DOHH2 (cell line): ENCODE data around the gene FUS.

ENCODE experiments used
- H3F3A ChIP-seq: fragments of 200-600 bp; sonication (generic), shearing (Covaris generic); 2 replicates; pipeline ENCODE4 v1.6.0; 2016; ENCODE audit warnings: antibody characterized with exemption, mild to moderate bottlenecking; ENCODE audit not compliant: control insufficient read depth, insufficient read depth
- H3K27ac ChIP-seq: fragments of 200-600 bp; sonication (generic); 2 replicates; pipeline ENCODE4 v1.5.1; 2014; ENCODE audit warnings: low read depth, mild to moderate bottlenecking, low read length, moderate library complexity
- H3K27me3 ChIP-seq: fragments of 200-600 bp; sonication (generic); 2 replicates; pipeline ENCODE4 v1.6.1; 2014; ENCODE audit warnings: mild to moderate bottlenecking, low read length, mixed read lengths; ENCODE audit not compliant: control insufficient read depth
- H3K36me3 ChIP-seq: fragments of 200-600 bp; sonication (generic); 2 replicates; pipeline ENCODE4 v1.6.1; 2014; ENCODE audit warnings: mild to moderate bottlenecking, low read length, moderate library complexity, mixed read lengths; ENCODE audit not compliant: control insufficient read depth
- H3K4me1 ChIP-seq: fragments of 200-600 bp; sonication (generic); 2 replicates; pipeline ENCODE4 v1.6.1; 2014; ENCODE audit warnings: mild to moderate bottlenecking, low read length, mixed read lengths; ENCODE audit not compliant: control insufficient read depth
- H3K4me2 ChIP-seq: fragments of 200-600 bp; sonication (generic); 2 replicates; pipeline ENCODE4 v1.6.0; 2014; ENCODE audit warnings: mild to moderate bottlenecking, low read length, moderate library complexity
- H3K4me3 ChIP-seq: fragments of 200-600 bp; sonication (generic); 2 replicates; pipeline ENCODE4 v1.5.1; 2014; ENCODE audit warnings: mild to moderate bottlenecking, low read length, mixed read lengths
- H3K79me2 ChIP-seq: fragments of 200-600 bp; sonication (generic); 2 replicates; pipeline ENCODE4 v1.6.1; 2014; ENCODE audit warnings: mild to moderate bottlenecking, low read length, mixed read lengths; ENCODE audit not compliant: control insufficient read depth
- H3K9me2 ChIP-seq: fragments of 200-600 bp; sonication (generic); replicated peaks from 2 replicates; pipeline ENCODE4 v1.6.1; 2014; ENCODE audit warnings: mild to moderate bottlenecking, low read length, mixed read lengths; ENCODE audit not compliant: control insufficient read depth
- H3K9me3 ChIP-seq: fragments of 200-600 bp; sonication (generic); 2 replicates; pipeline ENCODE4 v1.6.1; 2014; ENCODE audit warnings: antibody characterized with exemption, low read length, mixed read lengths; ENCODE audit not compliant: control insufficient read depth, insufficient read depth
- H4K20me1 ChIP-seq: fragments of 200-600 bp; sonication (generic); 2 replicates; pipeline ENCODE4 v1.6.0; 2014; ENCODE audit warnings: low read depth, mild to moderate bottlenecking, antibody characterized with exemption, low read length, moderate library complexity; ENCODE audit not compliant: control insufficient read depth, insufficient read depth
- EZH2phosphoT487 ChIP-seq: fragments of 200-600 bp; sonication (generic); IDR thresholded peaks from 2 replicates; pipeline ENCODE4 v1.6.1; 2017; ENCODE audit warnings: borderline replicate concordance, mild to moderate bottlenecking, antibody characterized with exemption, low read length, moderate library complexity, mixed read lengths
- TF ChIP-seq, protein P1 (sequence below): fragments of 200-600 bp; sonication (generic); IDR thresholded peaks from one replicate; pipeline ENCODE4 v1.5.1; 2014; ENCODE audit warnings: antibody characterized with exemption, mild to moderate bottlenecking, low read depth, low read length; ENCODE audit not compliant: poor library complexity, severe bottlenecking

Gene FUS

GRCh38 chr16:31187808-31188189, 7.9 kb downstream of the FUS start:
- Histone ChIP-seq H3K9me3 (no peaks in the 10 kb centered on the region), H3K79me2 (peaks cover 85% of the 10 kb centered on the region), H3K4me2 (no peak overlapping the region), H3K4me3 (no peak overlapping the region), H3K27me3 (no peaks in the 10 kb centered on the region), H4K20me1 (peaks cover 84% of the 10 kb centered on the region), H3K36me3 (peaks cover 100% of the 10 kb centered on the region), H3K4me1 (peaks cover 3% of the 10 kb centered on the region), H3K9me2 (no peaks in the 10 kb centered on the region), H3F3A (peaks cover 64% of the 10 kb centered on the region), H3K27ac (no peak overlapping the region)
- TF ChIP-seq EZH2phosphoT487 = no peak
- TF ChIP-seq, protein P1, sequence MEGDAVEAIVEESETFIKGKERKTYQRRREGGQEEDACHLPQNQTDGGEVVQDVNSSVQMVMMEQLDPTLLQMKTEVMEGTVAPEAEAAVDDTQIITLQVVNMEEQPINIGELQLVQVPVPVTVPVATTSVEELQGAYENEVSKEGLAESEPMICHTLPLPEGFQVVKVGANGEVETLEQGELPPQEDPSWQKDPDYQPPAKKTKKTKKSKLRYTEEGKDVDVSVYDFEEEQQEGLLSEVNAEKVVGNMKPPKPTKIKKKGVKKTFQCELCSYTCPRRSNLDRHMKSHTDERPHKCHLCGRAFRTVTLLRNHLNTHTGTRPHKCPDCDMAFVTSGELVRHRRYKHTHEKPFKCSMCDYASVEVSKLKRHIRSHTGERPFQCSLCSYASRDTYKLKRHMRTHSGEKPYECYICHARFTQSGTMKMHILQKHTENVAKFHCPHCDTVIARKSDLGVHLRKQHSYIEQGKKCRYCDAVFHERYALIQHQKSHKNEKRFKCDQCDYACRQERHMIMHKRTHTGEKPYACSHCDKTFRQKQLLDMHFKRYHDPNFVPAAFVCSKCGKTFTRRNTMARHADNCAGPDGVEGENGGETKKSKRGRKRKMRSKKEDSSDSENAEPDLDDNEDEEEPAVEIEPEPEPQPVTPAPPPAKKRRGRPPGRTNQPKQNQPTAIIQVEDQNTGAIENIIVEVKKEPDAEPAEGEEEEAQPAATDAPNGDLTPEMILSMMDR = no peak

DNA sequence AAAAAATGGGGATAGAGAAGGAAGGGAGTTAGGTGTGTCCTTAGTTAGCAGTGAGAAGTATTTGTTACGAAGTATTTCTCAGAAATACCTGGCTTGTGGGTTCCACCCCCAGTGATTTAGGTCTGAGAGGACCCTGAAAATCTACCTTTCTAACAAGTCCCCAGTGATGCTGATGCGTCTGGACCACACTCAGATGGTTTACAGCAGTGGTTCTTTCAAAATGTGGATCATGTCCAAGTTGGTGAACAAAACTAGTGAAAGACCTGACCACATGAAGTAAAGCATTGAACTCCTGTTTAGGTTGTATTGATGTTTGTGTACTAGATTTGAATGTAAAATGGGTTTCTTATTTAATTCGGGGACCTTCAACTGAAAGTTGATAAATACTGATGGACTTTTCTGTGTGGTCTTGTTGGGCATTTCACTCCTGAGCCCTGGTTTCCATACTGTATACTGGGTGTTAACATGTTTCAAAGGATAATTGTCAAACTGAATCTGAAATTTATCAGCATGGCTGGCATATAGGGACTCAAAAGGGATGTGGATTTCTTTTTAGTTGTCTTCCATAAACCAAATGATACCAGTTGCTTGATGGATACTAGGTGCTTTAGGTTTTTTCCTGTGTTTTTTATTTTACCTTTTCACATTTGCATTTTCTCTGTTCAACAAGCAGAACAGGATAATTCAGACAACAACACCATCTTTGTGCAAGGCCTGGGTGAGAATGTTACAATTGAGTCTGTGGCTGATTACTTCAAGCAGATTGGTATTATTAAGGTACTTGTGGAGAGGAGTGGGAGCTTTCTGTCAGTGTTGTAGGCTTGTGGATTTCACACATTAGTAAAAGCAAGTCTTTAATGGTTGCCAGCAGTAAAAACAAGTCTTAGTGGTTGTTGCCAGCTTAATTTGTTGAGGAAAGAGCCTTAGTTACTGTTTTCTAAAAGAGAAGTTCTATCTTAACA, 8.8 kb downstream of the FUS start:
- Histone ChIP-seq H3K9me3 (no peaks in the 10 kb centered on the region), H3K27me3 (no peaks in the 10 kb centered on the region), H3K9me2 (no peaks in the 10 kb centered on the region), H3K79me2 (peaks cover 76% of the 10 kb centered on the region), H3K4me2 (no peak overlapping the region), H3K4me3 (no peak overlapping the region), H4K20me1 (peaks cover 78% of the 10 kb centered on the region), H3K36me3 (peaks cover 100% of the 10 kb centered on the region), H3F3A (peaks cover 64% of the 10 kb centered on the region), H3K27ac (no peak overlapping the region), H3K4me1 (no peaks in the 10 kb centered on the region)
- no peak for TF ChIP-seq EZH2phosphoT487
- TF ChIP-seq, protein P1 = no peak

DNA sequence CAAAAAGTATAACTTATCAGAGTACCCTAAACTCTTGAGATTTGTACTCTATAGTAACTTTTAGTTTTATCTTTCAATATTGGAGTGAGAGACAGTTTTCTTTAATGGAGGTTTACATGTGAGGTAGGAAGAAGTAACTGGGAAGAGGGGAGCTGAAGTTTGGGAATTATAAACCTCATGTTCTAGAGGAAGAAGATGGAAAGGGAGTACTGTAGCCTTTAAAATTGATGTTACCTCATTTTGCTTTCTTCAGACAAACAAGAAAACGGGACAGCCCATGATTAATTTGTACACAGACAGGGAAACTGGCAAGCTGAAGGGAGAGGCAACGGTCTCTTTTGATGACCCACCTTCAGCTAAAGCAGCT, 9.5 kb downstream of the FUS start:
- H4K20me1 ChIP-seq = peaks cover 80% of the 10 kb centered on the region
- H3F3A ChIP-seq = peaks cover 69% of the 10 kb centered on the region
- peaks cover 100% of the 10 kb centered on the region for H3K36me3 ChIP-seq
- H3K4me2 ChIP-seq = no peak overlapping the region
- H3K27ac ChIP-seq = no peak overlapping the region
- no peak for TF ChIP-seq EZH2phosphoT487
- TF ChIP-seq, protein P1 = no peak
- no peaks in the 10 kb centered on the region for H3K27me3 ChIP-seq
- H3K9me2 ChIP-seq = no peaks in the 10 kb centered on the region
- H3K79me2 ChIP-seq = peaks cover 69% of the 10 kb centered on the region
- no peaks in the 10 kb centered on the region for H3K9me3 ChIP-seq
- H3K4me1 ChIP-seq = no peaks in the 10 kb centered on the region
- no peak overlapping the region for H3K4me3 ChIP-seq
